Epithelial cell of prostate (primary cell): ENCODE results near the gene RNF4.
A peak's percentile ranks its signal among the peaks of the same experiment; 100 is the strongest.
"Not testable (repeated sequence)": the region's sequence is repeated elsewhere in the genome, so short reads cannot be mapped to it uniquely, and the experiment has no call there.

Experiments used
- DNase-seq: peaks from one replicate; pipeline ENCODE4 v3.0.0-alpha.2; 2011; ENCODE audit warnings: low read depth, low spot score
- H3K27ac ChIP-seq: fragments of 450-650 bp; 2 replicates; pipeline ENCODE4 v1.5.1; 2017; ENCODE audit warnings: mild to moderate bottlenecking

RNF4 gene

DNA sequence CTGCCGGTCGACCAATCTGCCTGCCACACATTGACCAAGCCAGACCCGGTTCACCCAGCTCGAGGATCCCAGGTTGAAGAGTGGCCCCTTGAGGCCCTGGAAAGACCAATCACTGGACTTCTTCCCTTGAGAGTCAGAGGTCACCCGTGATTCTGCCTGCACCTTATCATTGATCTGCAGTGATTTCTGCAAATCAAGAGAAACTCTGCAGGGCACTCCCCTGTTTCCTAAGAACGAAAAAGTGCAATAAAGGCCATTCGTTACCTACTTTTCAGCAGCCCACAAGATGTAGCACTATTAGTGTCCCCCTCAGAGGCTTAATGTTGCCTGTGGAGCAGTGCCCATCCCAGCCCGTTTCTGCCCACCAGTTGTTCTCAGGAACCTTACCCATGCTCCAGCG is 45.3 kb downstream of the RNF4 start:
- DNase-seq = not testable (repeated sequence)

DNA sequence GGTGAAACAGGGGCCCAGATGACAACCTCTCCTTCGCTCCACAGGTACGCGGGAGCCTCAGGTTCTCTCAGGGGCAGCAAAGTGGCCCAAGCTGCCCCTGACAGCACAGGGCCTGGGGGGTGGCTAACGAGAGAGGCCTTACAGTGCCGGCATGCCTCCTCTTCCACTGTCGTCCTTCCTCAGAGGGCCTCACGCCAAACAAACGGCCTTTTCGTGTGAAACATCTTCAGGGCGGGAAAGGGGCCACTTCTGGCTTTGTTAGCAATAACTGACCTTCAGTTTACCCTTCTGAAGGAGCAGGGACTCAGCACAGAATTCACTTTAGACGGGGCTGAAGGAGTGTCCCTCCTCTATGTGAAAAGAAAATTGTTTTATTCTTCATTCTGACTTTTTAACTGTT is 46.0 kb downstream of the RNF4 start:
- not testable (repeated sequence) for DNase-seq, H3K27ac ChIP-seq

More for the DNA sequence above, 45.3 kb downstream of the RNF4 start:
- not testable (repeated sequence) for H3K27ac ChIP-seq

- H3K27ac ChIP-seq = no peak overlapping the region
- no peak for DNase-seq
Observed at GRCh38 chr4:2515830-2516550, 47.1 kb downstream of the RNF4 start.

DNA sequence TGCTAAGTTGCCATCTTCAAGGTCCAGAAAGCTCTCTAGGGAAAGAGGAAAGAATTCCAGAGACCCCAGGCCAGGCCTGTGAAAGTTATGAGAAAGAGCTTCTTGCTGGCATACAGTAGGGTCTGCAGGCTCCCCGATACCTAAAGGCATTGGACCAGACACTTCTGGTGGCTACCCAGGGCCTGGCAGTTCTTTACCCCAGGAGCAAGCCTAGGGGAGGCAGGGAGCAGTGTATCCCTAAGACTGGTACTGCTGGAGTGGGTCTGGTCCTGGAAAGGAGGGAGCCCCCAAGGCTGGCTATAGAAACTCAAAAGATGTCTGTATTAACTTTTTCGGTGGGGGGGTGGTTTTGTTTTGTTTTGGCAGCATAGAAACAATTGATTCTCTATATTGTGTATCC is 47.7 kb downstream of the RNF4 start:
- no peak for DNase-seq
- no peak overlapping the region for H3K27ac ChIP-seq

DNA sequence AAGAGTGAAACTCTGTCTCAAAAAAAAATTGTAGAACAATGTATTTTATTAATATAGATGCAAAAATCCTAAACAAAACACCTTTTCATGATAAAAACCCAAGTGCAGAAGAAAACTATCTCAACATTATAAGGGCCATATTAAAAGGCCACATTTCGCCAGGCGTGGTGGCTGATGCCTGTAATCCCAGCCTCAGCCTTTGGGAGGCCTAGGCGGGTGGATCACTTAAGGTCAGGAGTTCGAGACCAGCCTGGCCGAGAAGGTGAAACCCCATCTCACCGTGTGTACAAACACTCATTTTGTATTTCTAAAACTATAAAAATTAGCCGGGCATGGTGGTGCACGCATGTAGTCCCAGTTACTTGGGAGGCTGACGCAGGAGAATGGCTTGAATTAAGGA is 57.7 kb downstream of the RNF4 start:
- no peak for DNase-seq
- H3K27ac ChIP-seq = no peak overlapping the region

GRCh38 chr4:2534904-2535375 is 66.0 kb downstream of the RNF4 start:
- DNase-seq = no peak
- H3K27ac ChIP-seq = peak overlapping the region; percentile 83

GRCh38 chr4:2535376-2536192 is 66.7 kb downstream of the RNF4 start:
- no peak for DNase-seq
- peak overlapping the region; percentile 83 for H3K27ac ChIP-seq

DNA sequence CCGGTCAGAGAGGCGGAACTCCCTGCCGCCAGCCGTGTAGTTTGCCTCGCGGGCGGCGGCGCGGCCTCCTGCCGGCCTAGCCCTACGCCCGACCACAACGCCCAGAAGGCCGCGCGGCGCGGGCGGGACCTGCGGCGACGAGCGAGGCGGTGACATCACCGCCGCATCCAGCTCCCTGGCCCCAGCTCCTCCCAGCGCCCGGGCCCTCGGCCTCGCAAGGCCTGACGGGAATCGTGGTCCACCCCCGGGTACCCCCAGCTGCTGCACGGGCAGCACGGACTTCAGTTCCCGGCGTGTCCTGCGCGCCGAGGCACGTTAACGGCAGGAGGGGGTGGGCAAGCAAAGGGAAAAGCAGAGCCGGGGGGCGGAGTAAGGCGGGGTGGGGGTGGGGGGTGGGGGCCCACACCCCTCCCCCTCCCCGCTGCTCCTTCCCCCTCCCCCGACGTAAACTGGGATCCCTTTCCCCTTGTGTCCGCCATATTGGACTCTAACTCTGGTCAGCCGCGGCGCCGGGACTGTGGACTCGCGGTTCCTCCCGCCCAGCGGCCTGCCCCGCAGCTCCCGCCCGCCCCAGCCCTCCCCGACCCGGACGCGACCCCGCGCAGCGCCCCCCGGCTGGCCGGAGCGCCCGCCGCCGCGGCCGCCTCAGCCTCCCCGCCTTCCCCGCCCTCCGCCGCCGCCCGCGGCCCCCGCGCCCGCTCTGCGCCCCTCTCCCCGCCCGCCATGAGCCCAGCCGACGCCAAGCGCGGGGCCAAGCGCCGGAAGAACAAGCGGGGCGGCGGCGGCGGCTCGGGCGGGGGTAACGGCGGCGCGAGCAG is 67.5 kb downstream of the RNF4 start, which contains the start of gene FAM193A:
Gene FAM193A, plus strand, starts transcription at position 455 of the 818 bp plus-strand sequence. Its CDS starts 269 bp downstream, at position 724.
- DNase-seq = peak; percentile 98
- peak within 1 kb of the TSS; percentile 83 for H3K27ac ChIP-seq

DNA sequence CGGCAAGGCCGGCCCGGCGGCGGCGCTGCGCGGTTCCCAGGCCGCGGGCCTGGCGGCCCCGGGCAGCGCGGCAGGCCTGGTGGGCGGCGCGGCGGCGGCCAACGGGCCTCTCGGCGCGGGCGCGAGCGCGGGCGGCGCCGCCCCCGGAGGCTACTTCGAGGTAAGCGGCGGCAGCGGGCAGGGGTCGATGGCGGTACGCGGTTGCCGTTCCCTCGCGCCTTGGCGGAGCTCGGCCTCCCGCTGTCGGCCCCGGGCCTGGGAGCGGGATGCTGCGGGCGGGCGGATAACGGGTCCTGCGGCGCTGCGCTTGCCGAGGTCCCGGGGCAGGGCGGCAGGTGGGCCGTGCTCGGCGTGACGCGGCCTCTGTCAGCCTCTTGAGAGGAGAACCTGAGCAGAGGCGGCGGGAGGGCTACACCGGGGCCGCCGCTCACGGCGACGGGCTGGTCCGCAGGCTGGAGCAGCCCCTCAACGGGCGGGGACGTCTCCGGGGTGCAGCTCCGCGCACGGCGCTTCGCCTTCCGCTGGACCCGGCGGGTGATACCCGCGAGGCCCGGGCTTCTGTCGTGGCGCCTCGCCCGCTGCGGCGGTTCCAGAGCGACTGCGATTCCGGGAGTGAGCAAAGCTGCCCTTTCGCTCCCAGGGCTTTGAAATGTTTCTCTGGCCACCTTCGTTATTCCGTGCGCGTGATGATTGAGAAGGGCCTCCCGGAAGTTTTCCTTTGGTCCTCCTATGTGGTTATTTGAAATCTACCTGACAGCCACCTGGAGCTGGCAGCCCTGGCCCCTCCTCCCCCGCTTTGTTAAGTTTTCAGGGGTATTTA is 68.3 kb downstream of the RNF4 start:
- no peak for DNase-seq

GRCh38 chr4:2543580-2544191 is 74.8 kb downstream of the RNF4 start:
- not testable (repeated sequence) for DNase-seq, H3K27ac ChIP-seq

More for the DNA sequence above, 68.3 kb downstream of the RNF4 start:
- peak overlapping the region; percentile 83 for H3K27ac ChIP-seq

DNA sequence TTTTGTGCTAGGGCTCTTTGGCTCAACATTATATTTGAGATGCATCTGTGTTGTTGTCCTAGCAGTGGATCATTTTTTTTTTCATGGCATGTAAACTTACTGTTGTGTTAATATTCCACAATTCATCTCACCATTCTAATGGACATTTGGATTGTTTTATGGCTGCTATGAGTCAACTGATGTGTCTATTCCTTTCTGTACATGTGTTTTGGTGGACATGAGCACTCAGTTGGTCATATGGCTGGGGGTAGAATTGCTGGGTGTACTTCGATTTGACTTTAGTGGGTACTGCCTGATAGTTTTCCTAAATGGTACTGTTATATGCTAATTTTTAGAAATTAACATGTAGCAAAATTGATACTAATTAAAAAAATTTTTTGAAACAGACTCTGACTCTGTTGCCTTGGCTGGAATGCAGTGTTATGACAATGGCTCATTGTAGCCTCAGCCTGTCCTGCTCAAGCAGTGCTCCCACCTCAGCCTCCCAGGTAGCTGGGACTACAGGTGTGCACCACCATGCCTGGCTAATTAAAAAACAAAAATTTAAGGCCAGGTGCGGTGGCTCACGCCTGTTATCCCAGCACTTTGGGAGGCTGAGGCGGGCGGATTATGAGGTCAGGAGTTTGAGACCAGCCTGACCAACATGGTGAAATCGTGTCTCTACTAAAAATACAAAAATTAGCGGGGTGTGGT is 76.6 kb downstream of the RNF4 start:
- H3K27ac ChIP-seq = no peak overlapping the region
- no peak for DNase-seq

DNA sequence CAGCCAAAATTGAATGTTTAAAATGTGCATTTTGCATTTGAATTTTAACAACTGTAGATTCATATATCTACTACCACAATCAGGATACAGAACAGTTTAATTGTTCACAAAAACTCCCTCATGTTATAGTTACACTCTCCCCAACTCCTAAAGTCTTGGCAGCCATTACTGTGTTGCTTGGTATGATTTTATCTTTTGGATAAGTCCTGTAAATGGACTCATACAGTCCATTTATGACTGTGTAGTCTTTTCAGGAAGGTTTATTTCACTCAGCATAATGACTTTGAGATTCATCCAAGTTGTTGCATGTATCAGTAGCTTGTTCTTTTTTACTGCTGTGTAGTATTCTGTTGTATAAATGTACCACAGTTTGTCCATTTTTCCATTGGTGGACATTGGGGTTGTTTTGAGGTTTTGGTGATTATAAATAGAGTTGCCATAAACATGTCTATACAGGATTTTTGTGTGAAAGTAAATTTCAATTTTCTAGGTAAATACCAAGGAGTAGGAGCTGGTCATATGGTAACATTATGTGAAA is 77.4 kb downstream of the RNF4 start:
- no peak for DNase-seq
- H3K27ac ChIP-seq = no peak overlapping the region

- H3K27ac ChIP-seq, DNase-seq: not testable (repeated sequence)
Observed at GRCh38 chr4:2546961-2547691, 78.2 kb downstream of the RNF4 start.

GRCh38 chr4:2551118-2551517 is 82.2 kb downstream of the RNF4 start:
- no peak for DNase-seq
- no peak overlapping the region for H3K27ac ChIP-seq

GRCh38 chr4:2552806-2553205 is 83.9 kb downstream of the RNF4 start:
- DNase-seq = no peak
- H3K27ac ChIP-seq = no peak overlapping the region

DNA sequence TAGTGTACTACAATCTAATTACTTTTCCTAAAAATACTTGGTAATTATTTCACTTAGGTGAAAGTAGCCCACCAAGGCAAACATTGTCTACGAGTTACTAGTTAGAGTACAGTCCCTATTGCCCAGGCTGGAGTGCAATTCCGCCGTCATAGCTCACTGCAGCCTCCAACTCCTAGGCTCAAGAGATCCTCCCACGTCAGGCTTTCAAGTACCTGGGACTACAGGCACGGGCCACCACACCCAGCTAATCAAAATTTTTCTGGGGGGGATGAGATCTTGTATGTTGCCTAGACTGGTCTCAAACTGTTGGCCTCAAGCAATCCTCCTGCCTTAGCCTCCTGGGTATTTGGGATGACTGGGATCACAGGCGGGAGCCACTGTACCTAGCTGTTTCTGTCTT is 89.4 kb downstream of the RNF4 start:
- DNase-seq = no peak
- H3K27ac ChIP-seq = no peak overlapping the region

DNA sequence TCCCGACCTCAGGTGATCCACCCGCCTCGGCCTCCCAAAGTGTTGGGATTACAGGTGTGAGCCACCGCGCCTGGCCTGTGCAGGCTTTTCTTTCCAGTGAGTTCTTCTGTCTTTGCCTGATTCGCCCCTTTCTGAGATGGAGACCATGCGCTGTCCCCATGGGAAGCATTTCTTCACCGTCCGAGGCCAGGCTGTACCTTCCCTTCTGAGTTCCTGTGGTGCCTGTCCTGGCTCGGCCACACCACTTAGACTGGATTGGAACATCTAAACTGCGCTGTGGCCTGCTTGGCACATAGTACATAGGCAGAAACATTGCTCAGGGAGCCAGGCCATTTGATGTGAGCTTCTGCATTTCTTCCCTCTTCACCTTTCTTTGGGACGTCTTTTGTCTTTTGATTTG is 91.3 kb downstream of the RNF4 start:
- no peak overlapping the region for H3K27ac ChIP-seq
- DNase-seq = no peak
